ENCODE data around the gene DYRK1B. TPM values are rescaled to one million over a fixed set of nuclear protein-coding genes. Genes with fewer than 3 reads are reported as not detected.
"Not testable (repeated sequence)": the region's sequence is repeated elsewhere in the genome, so short reads cannot be mapped to it uniquely, and the experiment has no call there.

Gene DYRK1B
- 15.5 and 21.8 TPM in 2 replicates for total RNA-seq (ENCODE audit: low replicate concordance)

GRCh38 chr19:39833464-39834286 lies at the start of gene DYRK1B:
Gene DYRK1B (minus strand): TSS chr19:39834162. CDS start chr19:39831867, 2,295 bp downstream.
- H3K4me3 ChIP-seq (ENCODE audit: low read depth, low read length): peak within 1 kb of the TSS; percentile 81
- no peak for TF ChIP-seq CTCF (IDR thresholded peaks at IDR 0.05; ENCODE audit: insufficient read depth, low read length)
- peak; percentile 97 for DNase-seq (ENCODE audit: low read depth)

GRCh38 chr19:39882645-39883044 lies 48.7 kb upstream of the DYRK1B start:
- H3K4me3 ChIP-seq (ENCODE audit: low read depth, low read length); DNase-seq (ENCODE audit: low read depth): not testable (repeated sequence)

- TF ChIP-seq CTCF (IDR thresholded peaks at IDR 0.05; ENCODE audit: insufficient read depth, low read length): peak; percentile 36
- DNase-seq (ENCODE audit: low read depth); H3K4me3 ChIP-seq (ENCODE audit: low read depth, low read length): not testable (repeated sequence)
Observed at GRCh38 chr19:39881495-39882110, 47.6 kb upstream of the DYRK1B start.

GRCh38 chr19:39880241-39880640 lies 46.3 kb upstream of the DYRK1B start:
- DNase-seq (ENCODE audit: low read depth); H3K4me3 ChIP-seq (ENCODE audit: low read depth, low read length): not testable (repeated sequence)

- DNase-seq (ENCODE audit: low read depth): not testable (repeated sequence)
Observed at GRCh38 chr19:39879796-39880195, 45.8 kb upstream of the DYRK1B start.

GRCh38 chr19:39878866-39879265 lies 44.9 kb upstream of the DYRK1B start:
- not testable (repeated sequence) for DNase-seq (ENCODE audit: low read depth); H3K4me3 ChIP-seq (ENCODE audit: low read depth, low read length)

More at GRCh38 chr19:39879796-39880195, 45.8 kb upstream of the DYRK1B start:
- H3K4me3 ChIP-seq (ENCODE audit: low read depth, low read length): not testable (repeated sequence)

GRCh38 chr19:39878398-39878797 lies 44.4 kb upstream of the DYRK1B start:
- TF ChIP-seq CTCF (IDR thresholded peaks at IDR 0.05; ENCODE audit: insufficient read depth, low read length): no peak
- H3K4me3 ChIP-seq (ENCODE audit: low read depth, low read length): no peak overlapping the region
- no peak for DNase-seq (ENCODE audit: low read depth)

GRCh38 chr19:39877982-39878381 lies 44.0 kb upstream of the DYRK1B start:
- not testable (repeated sequence) for DNase-seq (ENCODE audit: low read depth); H3K4me3 ChIP-seq (ENCODE audit: low read depth, low read length)

- H3K4me3 ChIP-seq (ENCODE audit: low read depth, low read length); DNase-seq (ENCODE audit: low read depth): not testable (repeated sequence)
Observed at GRCh38 chr19:39877488-39877887, 43.5 kb upstream of the DYRK1B start.

- not testable (repeated sequence) for H3K4me3 ChIP-seq (ENCODE audit: low read depth, low read length)
Observed at GRCh38 chr19:39876486-39876885, 42.5 kb upstream of the DYRK1B start.

GRCh38 chr19:39875401-39875864 lies 41.5 kb upstream of the DYRK1B start:
- not testable (repeated sequence) for H3K4me3 ChIP-seq (ENCODE audit: low read depth, low read length); DNase-seq (ENCODE audit: low read depth)

More at GRCh38 chr19:39876486-39876885, 42.5 kb upstream of the DYRK1B start:
- DNase-seq (ENCODE audit: low read depth): not testable (repeated sequence)
